Nephron progenitor cell (in vitro differentiated cells): ENCODE data around the gene CARD16.

Experiments used
- DNase-seq: peaks from one replicate; pipeline ENCODE4 v3.0.0; 2021
- H3K27ac Mint-ChIP-seq: 2 replicates; pipeline ENCODE4 v1.8.0; 2021; ENCODE audit warnings: mild to moderate bottlenecking, moderate library complexity, mixed read lengths
- H3K27me3 Mint-ChIP-seq: 2 replicates; pipeline ENCODE4 v1.8.0; 2021; ENCODE audit warnings: mild to moderate bottlenecking, low read depth, mixed read lengths; ENCODE audit not compliant: poor library complexity
- H3K36me3 Mint-ChIP-seq: 2 replicates; pipeline ENCODE4 v1.8.0; 2021; ENCODE audit warnings: low read depth, mixed read lengths
- H3K4me1 Mint-ChIP-seq: 2 replicates; pipeline ENCODE4 v1.8.0; 2021; ENCODE audit warnings: mixed read lengths
- H3K4me3 Mint-ChIP-seq: 2 replicates; pipeline ENCODE4 v1.8.0; 2021; ENCODE audit warnings: mild to moderate bottlenecking, moderate library complexity, mixed read lengths
- H3K9me3 Mint-ChIP-seq: 2 replicates; pipeline ENCODE4 v1.8.0; 2021; ENCODE audit warnings: mild to moderate bottlenecking, moderate library complexity, mixed read lengths
- TF ChIP-seq, protein P1 (sequence below): fragments of 200-600 bp; sonication (generic); IDR thresholded peaks from 2 replicates; pipeline ENCODE4 v1.5.0; 2021; ENCODE audit warnings: antibody characterized with exemption

CARD16 gene

DNA sequence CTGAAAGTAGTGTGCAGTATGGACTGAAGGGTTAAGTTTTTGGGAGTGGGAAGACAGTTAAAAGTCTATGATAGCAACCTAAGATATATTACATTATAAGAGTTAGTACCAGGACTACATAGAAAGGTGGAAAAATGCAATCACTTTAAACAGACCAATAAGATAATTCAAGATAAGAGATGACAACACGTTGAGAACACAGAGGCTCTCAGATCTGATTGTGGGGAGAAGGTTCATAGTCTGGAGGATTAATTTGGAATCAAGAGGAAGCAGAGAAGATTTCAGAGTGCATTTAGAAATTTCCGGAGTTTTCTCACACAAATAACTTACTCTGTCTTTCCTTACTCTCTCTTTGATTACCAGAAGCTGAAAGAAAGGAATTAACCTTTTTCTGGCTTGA is 22.6 kb downstream of the CARD16 start:
- H3K27me3 Mint-ChIP-seq, result no peaks in the 10 kb centered on the region
- no peak overlapping the region for H3K27ac Mint-ChIP-seq
- no peaks in the 10 kb centered on the region for H3K36me3 Mint-ChIP-seq
- H3K4me1 Mint-ChIP-seq, result no peaks in the 10 kb centered on the region
- no peak overlapping the region for H3K4me3 Mint-ChIP-seq
- TF ChIP-seq, protein P1, sequence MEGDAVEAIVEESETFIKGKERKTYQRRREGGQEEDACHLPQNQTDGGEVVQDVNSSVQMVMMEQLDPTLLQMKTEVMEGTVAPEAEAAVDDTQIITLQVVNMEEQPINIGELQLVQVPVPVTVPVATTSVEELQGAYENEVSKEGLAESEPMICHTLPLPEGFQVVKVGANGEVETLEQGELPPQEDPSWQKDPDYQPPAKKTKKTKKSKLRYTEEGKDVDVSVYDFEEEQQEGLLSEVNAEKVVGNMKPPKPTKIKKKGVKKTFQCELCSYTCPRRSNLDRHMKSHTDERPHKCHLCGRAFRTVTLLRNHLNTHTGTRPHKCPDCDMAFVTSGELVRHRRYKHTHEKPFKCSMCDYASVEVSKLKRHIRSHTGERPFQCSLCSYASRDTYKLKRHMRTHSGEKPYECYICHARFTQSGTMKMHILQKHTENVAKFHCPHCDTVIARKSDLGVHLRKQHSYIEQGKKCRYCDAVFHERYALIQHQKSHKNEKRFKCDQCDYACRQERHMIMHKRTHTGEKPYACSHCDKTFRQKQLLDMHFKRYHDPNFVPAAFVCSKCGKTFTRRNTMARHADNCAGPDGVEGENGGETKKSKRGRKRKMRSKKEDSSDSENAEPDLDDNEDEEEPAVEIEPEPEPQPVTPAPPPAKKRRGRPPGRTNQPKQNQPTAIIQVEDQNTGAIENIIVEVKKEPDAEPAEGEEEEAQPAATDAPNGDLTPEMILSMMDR, result no peak
- DNase-seq, result no peak
- H3K9me3 Mint-ChIP-seq, result peaks cover 19% of the 10 kb centered on the region

DNA sequence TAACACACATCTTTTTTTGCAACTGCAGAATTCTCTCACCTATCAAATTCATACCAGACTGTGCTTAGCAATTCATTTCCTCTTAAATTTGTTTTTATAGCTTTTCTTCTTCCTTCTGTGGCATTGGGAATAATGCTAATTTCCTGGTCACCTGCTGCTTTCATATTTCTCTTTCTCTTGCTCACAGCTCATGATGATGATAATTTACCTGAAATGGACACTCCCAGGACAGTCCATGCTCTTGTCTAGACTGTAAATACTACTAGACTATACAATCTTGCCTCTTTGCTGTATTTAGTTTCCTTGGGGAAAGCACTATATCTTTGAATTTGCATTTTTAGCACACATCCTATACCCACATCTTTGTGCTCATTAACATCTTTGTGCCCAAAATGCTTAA is 37.7 kb downstream of the CARD16 start:
- DNase-seq, result no peak
- H3K36me3 Mint-ChIP-seq, result no peaks in the 10 kb centered on the region
- H3K27ac Mint-ChIP-seq, result no peak overlapping the region
- no peaks in the 10 kb centered on the region for H3K4me1 Mint-ChIP-seq
- TF ChIP-seq, protein P1, result no peak
- peaks cover 4% of the 10 kb centered on the region for H3K27me3 Mint-ChIP-seq
- no peak overlapping the region for H3K4me3 Mint-ChIP-seq
- no peaks in the 10 kb centered on the region for H3K9me3 Mint-ChIP-seq

DNA sequence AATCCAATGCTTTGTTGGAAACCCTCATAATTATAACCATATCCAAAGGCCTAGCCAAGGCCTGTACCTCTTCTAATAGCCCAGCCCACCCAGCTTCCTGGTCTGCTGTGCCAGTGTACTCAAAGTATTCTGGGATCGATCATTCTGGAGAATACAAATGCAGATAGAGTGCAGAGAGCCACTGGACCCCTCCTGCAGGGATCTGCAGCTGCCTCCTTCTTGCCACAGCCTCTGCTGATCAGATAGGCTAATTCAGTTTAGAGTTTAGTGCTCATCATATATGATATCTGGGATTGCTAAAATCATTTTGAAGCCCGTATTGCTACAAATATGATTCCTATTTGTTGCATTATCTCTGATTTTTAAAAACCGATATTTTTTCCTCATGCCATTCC is 39.7 kb downstream of the CARD16 start:
- no peaks in the 10 kb centered on the region for H3K36me3 Mint-ChIP-seq
- H3K4me3 Mint-ChIP-seq, result no peak overlapping the region
- no peak for DNase-seq
- H3K27me3 Mint-ChIP-seq, result no peaks in the 10 kb centered on the region
- H3K4me1 Mint-ChIP-seq, result no peaks in the 10 kb centered on the region
- H3K9me3 Mint-ChIP-seq, result no peaks in the 10 kb centered on the region
- no peak overlapping the region for H3K27ac Mint-ChIP-seq
- TF ChIP-seq, protein P1, result no peak

DNA sequence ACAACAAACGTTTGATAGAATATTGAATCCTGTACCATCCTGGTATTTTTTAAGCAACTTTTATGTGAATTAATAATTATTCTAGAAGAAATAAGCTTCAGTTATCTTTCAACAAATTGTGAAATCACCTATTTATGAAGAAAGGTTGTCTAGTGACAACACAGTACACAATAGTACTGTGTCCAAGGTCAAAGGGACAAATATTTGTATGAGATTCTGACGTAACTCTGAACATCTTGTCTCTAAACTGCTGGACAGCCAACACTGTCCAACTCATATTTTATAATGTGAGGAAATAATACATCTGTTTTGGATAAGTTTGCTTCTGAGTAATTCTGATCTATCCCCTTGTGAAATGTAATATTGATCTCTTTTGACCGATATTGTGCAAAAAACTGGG is 41.1 kb downstream of the CARD16 start:
- TF ChIP-seq, protein P1, result no peak
- Mint-ChIP-seq H3K9me3 (no peaks in the 10 kb centered on the region), H3K4me1 (no peaks in the 10 kb centered on the region), H3K27ac (no peak overlapping the region), H3K36me3 (no peaks in the 10 kb centered on the region), H3K4me3 (no peak overlapping the region), H3K27me3 (no peaks in the 10 kb centered on the region)
- no peak for DNase-seq

DNA sequence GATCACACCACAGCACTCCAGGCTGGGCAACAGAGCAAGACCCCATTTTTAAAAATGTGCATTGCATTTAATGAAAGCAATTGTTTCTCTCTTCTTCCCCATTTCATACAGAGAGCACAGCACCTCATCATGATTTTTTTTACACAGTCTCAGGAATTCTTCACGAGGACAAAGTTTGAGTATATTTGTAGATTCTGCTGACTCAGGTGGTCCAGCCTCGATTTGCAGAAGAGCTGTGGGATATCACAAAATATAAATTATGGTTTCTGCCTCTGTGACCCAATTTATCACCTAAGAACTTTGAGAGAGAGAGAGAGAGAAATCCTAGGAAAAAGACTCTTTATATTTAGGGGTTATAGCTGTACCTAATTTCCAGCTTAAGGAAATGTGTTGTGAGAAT is 42.0 kb downstream of the CARD16 start:
- Mint-ChIP-seq H3K27ac (no peak overlapping the region), H3K27me3 (no peaks in the 10 kb centered on the region), H3K4me3 (no peak overlapping the region), H3K36me3 (no peaks in the 10 kb centered on the region), H3K4me1 (no peaks in the 10 kb centered on the region), H3K9me3 (no peaks in the 10 kb centered on the region)
- TF ChIP-seq, protein P1, result no peak
- DNase-seq, result no peak

DNA sequence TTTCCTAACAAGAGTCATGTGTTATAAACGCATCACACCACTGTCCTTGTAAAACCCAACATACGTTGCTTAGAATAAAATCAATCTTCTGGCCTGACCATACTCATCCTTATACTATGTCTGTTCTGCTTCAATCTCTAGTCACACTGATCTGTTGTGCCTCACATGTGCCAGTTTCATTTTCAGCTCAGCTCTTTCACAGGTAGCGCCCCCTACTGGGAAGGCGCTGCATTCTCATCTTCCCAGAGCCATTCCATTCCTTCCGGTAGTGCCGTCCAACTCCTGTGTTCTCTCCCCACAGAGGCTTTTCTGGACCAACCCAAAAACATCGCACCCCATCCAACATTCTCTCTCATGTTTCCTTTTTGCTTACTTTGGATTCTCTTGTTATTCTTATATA is 44.3 kb downstream of the CARD16 start:
- no peak for DNase-seq
- H3K27me3 Mint-ChIP-seq, result no peaks in the 10 kb centered on the region
- H3K27ac Mint-ChIP-seq, result no peak overlapping the region
- no peaks in the 10 kb centered on the region for H3K9me3 Mint-ChIP-seq
- TF ChIP-seq, protein P1, result peak; percentile 45
- peaks cover under 1% of the 10 kb centered on the region for H3K4me1 Mint-ChIP-seq
- no peaks in the 10 kb centered on the region for H3K36me3 Mint-ChIP-seq
- no peak overlapping the region for H3K4me3 Mint-ChIP-seq
